Liver (tissue), 9 donors: ENCODE measurements around the gene DIAPH3. TPM values are rescaled to one million over a fixed set of nuclear protein-coding genes. Genes with fewer than 3 reads are reported as not detected.

ENCODE experiments used
- DNase-seq: peaks from one replicate; pipeline ENCODE4 v3.0.0-alpha.2; 2017; ENCODE audit warnings: low spot score
- H3K27ac ChIP-seq, 2 donors: one replicate each; pipeline ENCODE4 v1.7.0; 2013; ENCODE audit warnings: inconsistent platforms in 2 of 2, low read length in 2 of 2, control low read depth in 1 of 2, low read depth in 1 of 2, mild to moderate bottlenecking in 1 of 2
- H3K27me3 ChIP-seq, 4 donors: one replicate each; pipeline versions ENCODE4 v1.6.1 to v1.7.0; 2013; ENCODE audit warnings: low read length in 3 of 4, inconsistent platforms in 1 of 4, mild to moderate bottlenecking in 1 of 4, moderate library complexity in 1 of 4; ENCODE audit not compliant: control insufficient read depth in 4 of 4, insufficient read depth in 4 of 4
- H3K36me3 ChIP-seq, 4 donors: one replicate each; pipeline versions ENCODE4 v1.6.1 to v1.7.0; 2013; ENCODE audit warnings: low read length in 3 of 4, mild to moderate bottlenecking in 3 of 4, low read depth in 1 of 4, moderate library complexity in 1 of 4; ENCODE audit not compliant: control insufficient read depth in 4 of 4, insufficient read depth in 3 of 4
- H3K4me1 ChIP-seq, 4 donors: one replicate each; pipeline versions ENCODE4 v1.6.1 to v1.7.0; 2013; ENCODE audit warnings: low read length in 3 of 4, mild to moderate bottlenecking in 3 of 4, moderate library complexity in 1 of 4; ENCODE audit not compliant: control insufficient read depth in 4 of 4, insufficient read depth in 4 of 4
- H3K4me3 ChIP-seq, 3 donors: one replicate each; pipeline versions ENCODE4 v1.6.1 to v1.7.0; 2013; ENCODE audit warnings: low read length in 3 of 3, control low read depth in 1 of 3, low read depth in 1 of 3, mild to moderate bottlenecking in 1 of 3
- H3K9ac ChIP-seq, 2 donors: one replicate each; pipeline ENCODE4 v1.7.0; 2013; ENCODE audit warnings: low read length in 2 of 2, mild to moderate bottlenecking in 2 of 2, moderate library complexity in 2 of 2, control low read depth in 1 of 2, low read depth in 1 of 2
- H3K9me3 ChIP-seq, 4 donors: one replicate each; pipeline versions ENCODE4 v1.6.1 to v1.7.0; 2013; ENCODE audit warnings: low read length in 3 of 4; ENCODE audit not compliant: control insufficient read depth in 4 of 4
- ATF3 ChIP-seq: IDR thresholded peaks from 2 replicates; pipeline ENCODE4 v1.6.1; 2016; ENCODE audit warnings: antibody characterized with exemption
- EGR1 ChIP-seq, 2 donors: IDR thresholded peaks; 2 replicates each; pipeline ENCODE4 v1.6.1; 2016 to 2018; ENCODE audit warnings: antibody characterized with exemption in 2 of 2, low read depth in 2 of 2
- FOXA1 ChIP-seq: IDR thresholded peaks from 2 replicates; pipeline ENCODE4 v1.6.1; 2016; ENCODE audit warnings: antibody characterized with exemption
- FOXA2 ChIP-seq: IDR thresholded peaks from 2 replicates; pipeline ENCODE4 v1.6.1; 2016; ENCODE audit warnings: antibody characterized with exemption
- GABPA ChIP-seq, 2 donors: IDR thresholded peaks in 1 of 2; conservative IDR thresholded peaks in 1 of 2; 2 replicates each; pipeline ENCODE4 v1.6.1; 2016; ENCODE audit warnings: antibody characterized with exemption in 2 of 2, mild to moderate bottlenecking in 1 of 2, moderate library complexity in 1 of 2
- HNF4A ChIP-seq, 2 donors: conservative IDR thresholded peaks; 2 replicates each; pipeline ENCODE4 v1.6.1; 2016; ENCODE audit warnings: antibody characterized with exemption in 2 of 2, mild to moderate bottlenecking in 2 of 2
- HNF4G ChIP-seq: IDR thresholded peaks from 2 replicates; pipeline ENCODE4 v1.6.1; 2016; ENCODE audit warnings: antibody characterized with exemption
- NR2F2 ChIP-seq: IDR thresholded peaks from 2 replicates; pipeline ENCODE4 v1.6.1; 2016; ENCODE audit warnings: antibody characterized with exemption
- RAD21 ChIP-seq, 2 donors: IDR thresholded peaks; 2 replicates each; pipeline ENCODE4 v1.6.1; 2016; ENCODE audit warnings: antibody characterized with exemption in 2 of 2, mild to moderate bottlenecking in 2 of 2
- REST ChIP-seq: IDR thresholded peaks from 2 replicates; pipeline ENCODE4 v1.6.1; 2016; ENCODE audit warnings: antibody characterized with exemption, mild to moderate bottlenecking
- RXRA ChIP-seq, 2 donors: IDR thresholded peaks; 2 replicates each; pipeline ENCODE4 v1.6.1; 2017 to 2018; ENCODE audit warnings: antibody characterized with exemption in 2 of 2, mild to moderate bottlenecking in 1 of 2
- SP1 ChIP-seq: IDR thresholded peaks from 2 replicates; pipeline ENCODE4 v1.6.1; 2018; ENCODE audit warnings: antibody characterized with exemption, mild to moderate bottlenecking
- TAF1 ChIP-seq: conservative IDR thresholded peaks from 2 replicates; pipeline ENCODE4 v1.6.1; 2016; ENCODE audit warnings: antibody characterized with exemption, mild to moderate bottlenecking
- YY1 ChIP-seq: IDR thresholded peaks from 2 replicates; pipeline ENCODE4 v1.6.1; 2016; ENCODE audit warnings: antibody characterized with exemption, mild to moderate bottlenecking
- ZBTB33 ChIP-seq: IDR thresholded peaks from 2 replicates; pipeline ENCODE4 v1.6.1; 2016; ENCODE audit warnings: antibody characterized with exemption
- WGBS: extraction: QIAGEN DNeasy Blood & Tissue Kit; methylation state at CpG from one replicate; pipeline ENCODE4 v1.1.7; 2013; 5-methylcytosine and 5-hydroxymethylcytosine counted together
- polyA plus RNA-seq, 2 donors: library from polyadenylated mRNA; stranded (reverse) in 1 of 2; unstranded in 1 of 2; fragments of 200-250 nt in 1 of 2; fragments of >200 nt in 1 of 2; fragmentation: Nextera tagmentation in 1 of 2; extraction: Ambion mirVana in 1 of 2; gene quantifications; one replicate each; pipeline versions ENCODE4 v1.2.1 to v1.2.3, GENCODE V29; 2013 to 2015
- total RNA-seq, 2 donors: library from RNA; depleted of rRNA; stranded (reverse); fragments of >200 nt; gene quantifications; one replicate each; pipeline ENCODE4 v1.2.3, GENCODE V29; 2014
- donor health status: healthy.
- donor health status: healthy.
- donor health status: healthy.
- donor health status: healthy.
- donor health status: healthy.

The DIAPH3 gene
- total and polyA plus RNA-seq, 4 donors = 0.08 to 11.1 (median 0.27) TPM

DNA sequence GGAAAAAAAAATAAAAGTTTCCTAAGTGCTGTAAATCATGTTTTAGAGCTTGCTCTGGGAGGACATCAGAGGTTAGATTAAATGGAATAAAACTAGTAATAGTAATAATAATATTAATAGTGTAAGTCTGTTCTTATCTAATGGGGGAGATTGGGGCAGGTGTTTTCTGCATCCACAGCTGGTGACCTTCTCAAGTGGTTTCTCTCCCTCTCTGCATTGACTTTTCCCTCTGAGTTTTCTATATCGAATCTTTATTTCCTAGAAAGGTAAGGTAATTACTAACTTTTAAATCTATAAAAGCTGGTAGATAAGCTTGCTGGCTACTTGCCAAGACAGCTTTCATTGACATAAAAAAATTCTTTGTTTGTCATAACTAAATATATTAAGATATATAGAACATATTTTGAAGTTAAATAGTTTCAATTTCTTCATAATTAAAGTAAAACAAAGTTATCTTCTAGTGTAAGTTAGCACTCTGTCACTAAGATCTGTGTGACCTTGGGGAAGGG, 49.6 kb upstream of the DIAPH3 start:
- TF ChIP-seq YY1 (no peak), EGR1 (IDR thresholded peaks at IDR 0.05; ENCODE audit: low read depth in 2 of 2) (no peak), NR2F2 (no peak), HNF4G (no peak), TAF1 (no peak), FOXA1 (no peak), ATF3 (no peak), HNF4A (conservative IDR thresholded peaks at IDR 0.05) (no peak), RAD21 (IDR thresholded peaks at IDR 0.05) (no peak), SP1 (no peak), RXRA (IDR thresholded peaks at IDR 0.05) (no peak), FOXA2 (no peak), GABPA (IDR thresholded peaks at IDR 0.05 in 1 of 2, conservative IDR thresholded peaks at IDR 0.05 in 1 of 2) (no peak), REST (no peak)
- no peak overlapping the region for H3K27ac ChIP-seq
- H3K9me3 ChIP-seq = no peaks in the 10 kb centered on the region
- no peaks in the 10 kb centered on the region for H3K36me3 ChIP-seq
- no peaks in the 10 kb centered on the region for H3K4me1 ChIP-seq
- no peak for DNase-seq
- H3K4me3 ChIP-seq = no peak overlapping the region
- no peak overlapping the region for H3K9ac ChIP-seq
- WGBS = 76% methylated on average over 1 of the region's 1 CpG
- no peaks in the 10 kb centered on the region for H3K27me3 ChIP-seq

DNA sequence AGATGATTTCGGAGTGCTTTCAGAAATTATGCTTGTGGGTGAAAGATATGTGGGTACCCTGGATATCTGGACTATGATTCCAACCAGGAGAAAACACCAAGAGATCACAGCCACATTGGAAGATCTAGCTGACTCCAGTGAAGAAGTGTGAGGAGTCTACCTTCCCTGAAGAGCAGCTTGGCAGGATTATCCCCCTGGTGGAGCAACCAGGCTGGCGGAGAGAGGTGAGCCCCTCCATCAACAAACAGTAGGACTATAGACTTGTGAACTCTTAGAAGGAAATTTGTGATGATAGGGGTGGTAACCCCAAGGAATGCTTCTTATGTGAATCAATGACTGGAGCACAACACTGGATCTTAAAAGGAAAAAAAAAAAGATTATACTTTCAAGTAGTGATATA, 47.8 kb upstream of the DIAPH3 start:
- WGBS = 65% methylated on average over 2 of the region's 2 CpGs
- Histone ChIP-seq H3K4me3 (no peak overlapping the region), H3K27ac (no peak overlapping the region), H3K4me1 (no peaks in the 10 kb centered on the region), H3K9me3 (no peaks in the 10 kb centered on the region), H3K27me3 (no peaks in the 10 kb centered on the region), H3K9ac (no peak overlapping the region), H3K36me3 (no peaks in the 10 kb centered on the region)
- no peak for DNase-seq
- TF ChIP-seq SP1 (no peak), ZBTB33 (no peak)
